Keratinocyte (primary cell): ENCODE results near the gene PI4KA.

ENCODE experiments used
- EZH2 ChIP-seq: IDR thresholded peaks from one replicate; pipeline ENCODE4 v1.6.1; 2012; ENCODE audit warnings: inconsistent platforms, mild to moderate bottlenecking, low read length, moderate library complexity
- TF ChIP-seq, protein P1 (sequence below), 3 experiments: IDR thresholded peaks in 1 of 3; conservative IDR thresholded peaks in 1 of 3; optimal IDR thresholded peaks in 1 of 3; 2 replicates in 2 of 3; 3 replicates in 1 of 3; pipeline versions ENCODE3 to v1.5.1; 2011; ENCODE audit warnings: low read length in 3 of 3, mild to moderate bottlenecking in 3 of 3, moderate library complexity in 2 of 3, control low read depth in 1 of 3, inconsistent platforms in 1 of 3; ENCODE audit not compliant: insufficient read depth in 2 of 3; ENCODE audit errors: extremely low read depth in 1 of 3

- TF ChIP-seq, protein P1, sequence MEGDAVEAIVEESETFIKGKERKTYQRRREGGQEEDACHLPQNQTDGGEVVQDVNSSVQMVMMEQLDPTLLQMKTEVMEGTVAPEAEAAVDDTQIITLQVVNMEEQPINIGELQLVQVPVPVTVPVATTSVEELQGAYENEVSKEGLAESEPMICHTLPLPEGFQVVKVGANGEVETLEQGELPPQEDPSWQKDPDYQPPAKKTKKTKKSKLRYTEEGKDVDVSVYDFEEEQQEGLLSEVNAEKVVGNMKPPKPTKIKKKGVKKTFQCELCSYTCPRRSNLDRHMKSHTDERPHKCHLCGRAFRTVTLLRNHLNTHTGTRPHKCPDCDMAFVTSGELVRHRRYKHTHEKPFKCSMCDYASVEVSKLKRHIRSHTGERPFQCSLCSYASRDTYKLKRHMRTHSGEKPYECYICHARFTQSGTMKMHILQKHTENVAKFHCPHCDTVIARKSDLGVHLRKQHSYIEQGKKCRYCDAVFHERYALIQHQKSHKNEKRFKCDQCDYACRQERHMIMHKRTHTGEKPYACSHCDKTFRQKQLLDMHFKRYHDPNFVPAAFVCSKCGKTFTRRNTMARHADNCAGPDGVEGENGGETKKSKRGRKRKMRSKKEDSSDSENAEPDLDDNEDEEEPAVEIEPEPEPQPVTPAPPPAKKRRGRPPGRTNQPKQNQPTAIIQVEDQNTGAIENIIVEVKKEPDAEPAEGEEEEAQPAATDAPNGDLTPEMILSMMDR (optimal IDR thresholded peaks at IDR 0.05 in 1 of 3, IDR thresholded peaks at IDR 0.05 in 1 of 3, conservative IDR thresholded peaks at IDR 0.05 in 1 of 3; ENCODE audit: extremely low read depth in 1 of 3, insufficient read depth in 2 of 3, low read length in 3 of 3) = no peak
- TF ChIP-seq EZH2 = no peak
Measured at GRCh38 chr22:20882855-20883254, 24.2 kb upstream of the PI4KA start.
